ENCODE measurements around the gene UCKL1.

Gene UCKL1

GRCh38 chr20:63958964-63959698, 2.9 kb upstream of the UCKL1 start:
- Histone ChIP-seq H3K36me3 (ENCODE audit: control insufficient read depth in 5 of 5, insufficient read depth in 5 of 5, low read length in 5 of 5) (peaks cover 0 to 52% (median 45%) of the 10 kb centered on the region in 5 donors), H3K4me1 (ENCODE audit: control insufficient read depth in 5 of 5, insufficient read depth in 5 of 5, low read length in 5 of 5) (peaks cover 6 to 48% (median 42%) of the 10 kb centered on the region in 5 donors), H3K9me3 (ENCODE audit: control insufficient read depth in 5 of 5, low read length in 5 of 5) (no peaks in the 10 kb centered on the region), H3K9ac (ENCODE audit: low read length in 5 of 5) (peak overlapping the region in 1 of 5 donors; percentile 48), H3K4me3 (ENCODE audit: low read depth in 1 of 5, low read length in 5 of 5) (no peak overlapping the region), H3K27ac (ENCODE audit: low read depth, low read length) (no peak overlapping the region), H3K27me3 (ENCODE audit: control insufficient read depth in 5 of 5, insufficient read depth in 4 of 5, low read length in 5 of 5) (no peaks in the 10 kb centered on the region)

GRCh38 chr20:63958471-63958870, 2.3 kb upstream of the UCKL1 start:
- Histone ChIP-seq H3K9ac (ENCODE audit: low read length in 5 of 5) (no peak overlapping the region), H3K27ac (ENCODE audit: low read depth, low read length) (no peak overlapping the region), H3K27me3 (ENCODE audit: control insufficient read depth in 5 of 5, insufficient read depth in 4 of 5, low read length in 5 of 5) (no peaks in the 10 kb centered on the region), H3K9me3 (ENCODE audit: control insufficient read depth in 5 of 5, low read length in 5 of 5) (no peaks in the 10 kb centered on the region), H3K4me3 (ENCODE audit: low read depth in 1 of 5, low read length in 5 of 5) (no peak overlapping the region), H3K4me1 (ENCODE audit: control insufficient read depth in 5 of 5, insufficient read depth in 5 of 5, low read length in 5 of 5) (peaks cover 11 to 54% (median 49%) of the 10 kb centered on the region in 5 donors), H3K36me3 (ENCODE audit: control insufficient read depth in 5 of 5, insufficient read depth in 5 of 5, low read length in 5 of 5) (peaks cover 0 to 46% (median 38%) of the 10 kb centered on the region in 5 donors)

GRCh38 chr20:63957690-63958441, 1.6 kb upstream of the UCKL1 start:
- Histone ChIP-seq H3K9ac (ENCODE audit: low read length in 5 of 5) (peak overlapping the region in 2 of 5 donors; percentile 30 to 54), H3K27ac (ENCODE audit: low read depth, low read length) (peak overlapping the region; percentile 74), H3K36me3 (ENCODE audit: control insufficient read depth in 5 of 5, insufficient read depth in 5 of 5, low read length in 5 of 5) (peaks cover 0 to 40% (median 32%) of the 10 kb centered on the region in 5 donors), H3K4me3 (ENCODE audit: low read depth in 1 of 5, low read length in 5 of 5) (peak overlapping the region in 1 of 5 donors; percentile 53), H3K27me3 (ENCODE audit: control insufficient read depth in 5 of 5, insufficient read depth in 4 of 5, low read length in 5 of 5) (no peaks in the 10 kb centered on the region), H3K4me1 (ENCODE audit: control insufficient read depth in 5 of 5, insufficient read depth in 5 of 5, low read length in 5 of 5) (peaks cover 11 to 55% (median 49%) of the 10 kb centered on the region in 5 donors), H3K9me3 (ENCODE audit: control insufficient read depth in 5 of 5, low read length in 5 of 5) (no peaks in the 10 kb centered on the region)

- Histone ChIP-seq H3K36me3 (ENCODE audit: control insufficient read depth in 5 of 5, insufficient read depth in 5 of 5, low read length in 5 of 5) (peaks cover 0 to 36% (median 25%) of the 10 kb centered on the region in 5 donors), H3K27ac (ENCODE audit: low read depth, low read length) (peak overlapping the region; percentile 74), H3K27me3 (ENCODE audit: control insufficient read depth in 5 of 5, insufficient read depth in 4 of 5, low read length in 5 of 5) (no peaks in the 10 kb centered on the region), H3K4me3 (ENCODE audit: low read depth in 1 of 5, low read length in 5 of 5) (peak overlapping the region in 4 of 5 donors; percentile 53 to 92 (median 61)), H3K9me3 (ENCODE audit: control insufficient read depth in 5 of 5, low read length in 5 of 5) (no peaks in the 10 kb centered on the region), H3K9ac (ENCODE audit: low read length in 5 of 5) (peak overlapping the region in 4 of 5 donors; percentile 26 to 60 (median 42)), H3K4me1 (ENCODE audit: control insufficient read depth in 5 of 5, insufficient read depth in 5 of 5, low read length in 5 of 5) (peaks cover 11 to 62% (median 54%) of the 10 kb centered on the region in 5 donors)
These were observed 931 bp upstream of the UCKL1 start for GRCh38 chr20:63957004-63957689.

GRCh38 chr20:63956664-63957003, 418 bp upstream of the UCKL1 start:
- H3K4me1 ChIP-seq (ENCODE audit: control insufficient read depth in 5 of 5, insufficient read depth in 5 of 5, low read length in 5 of 5) = peaks cover 11 to 67% (median 59%) of the 10 kb centered on the region in 5 donors

GRCh38 chr20:63955281-63955826, 862 bp downstream of the UCKL1 start:
- Histone ChIP-seq H3K27ac (ENCODE audit: low read depth, low read length) (peak overlapping the region; percentile 87), H3K4me3 (ENCODE audit: low read depth in 1 of 5, low read length in 5 of 5) (peak overlapping the region; percentile 75 to 94 (median 86)), H3K4me1 (ENCODE audit: control insufficient read depth in 5 of 5, insufficient read depth in 5 of 5, low read length in 5 of 5) (peaks cover 11 to 80% (median 72%) of the 10 kb centered on the region in 5 donors)

More at GRCh38 chr20:63956664-63957003, 418 bp upstream of the UCKL1 start:
- peak overlapping the region in 4 of 5 donors; percentile 53 to 92 (median 61) for H3K4me3 ChIP-seq (ENCODE audit: low read depth in 1 of 5, low read length in 5 of 5)
- H3K9ac ChIP-seq (ENCODE audit: low read length in 5 of 5) = peak overlapping the region in 3 of 5 donors; percentile 26 to 60 (median 54)
- no peaks in the 10 kb centered on the region for H3K9me3 ChIP-seq (ENCODE audit: control insufficient read depth in 5 of 5, low read length in 5 of 5)
- H3K27ac ChIP-seq (ENCODE audit: low read depth, low read length) = peak overlapping the region; percentile 74
- H3K36me3 ChIP-seq (ENCODE audit: control insufficient read depth in 5 of 5, insufficient read depth in 5 of 5, low read length in 5 of 5) = peaks cover 0 to 31% (median 20%) of the 10 kb centered on the region in 5 donors
- H3K27me3 ChIP-seq (ENCODE audit: control insufficient read depth in 5 of 5, insufficient read depth in 4 of 5, low read length in 5 of 5) = no peaks in the 10 kb centered on the region

GRCh38 chr20:63953764-63954429, 2.3 kb downstream of the UCKL1 start:
- no peak overlapping the region for H3K27ac ChIP-seq (ENCODE audit: low read depth, low read length)
- H3K4me1 ChIP-seq (ENCODE audit: control insufficient read depth in 5 of 5, insufficient read depth in 5 of 5, low read length in 5 of 5) = peaks cover 19 to 88% (median 82%) of the 10 kb centered on the region in 5 donors
- no peaks in the 10 kb centered on the region for H3K9me3 ChIP-seq (ENCODE audit: control insufficient read depth in 5 of 5, low read length in 5 of 5)
- H3K36me3 ChIP-seq (ENCODE audit: control insufficient read depth in 5 of 5, insufficient read depth in 5 of 5, low read length in 5 of 5) = peaks cover 0 to 11% (median 0%) of the 10 kb centered on the region in 5 donors
- H3K9ac ChIP-seq (ENCODE audit: low read length in 5 of 5) = peak overlapping the region in 2 of 5 donors; percentile 36 to 48
- H3K27me3 ChIP-seq (ENCODE audit: control insufficient read depth in 5 of 5, insufficient read depth in 4 of 5, low read length in 5 of 5) = no peaks in the 10 kb centered on the region
- H3K4me3 ChIP-seq (ENCODE audit: low read depth in 1 of 5, low read length in 5 of 5) = peak overlapping the region in 2 of 5 donors; percentile 30 to 92

More at GRCh38 chr20:63955281-63955826, 862 bp downstream of the UCKL1 start:
- peaks cover 0 to 24% (median 13%) of the 10 kb centered on the region in 5 donors for H3K36me3 ChIP-seq (ENCODE audit: control insufficient read depth in 5 of 5, insufficient read depth in 5 of 5, low read length in 5 of 5)
- H3K9ac ChIP-seq (ENCODE audit: low read length in 5 of 5) = peak overlapping the region; percentile 63 to 96 (median 90)
- no peaks in the 10 kb centered on the region for H3K9me3 ChIP-seq (ENCODE audit: control insufficient read depth in 5 of 5, low read length in 5 of 5)
- no peaks in the 10 kb centered on the region for H3K27me3 ChIP-seq (ENCODE audit: control insufficient read depth in 5 of 5, insufficient read depth in 4 of 5, low read length in 5 of 5)

GRCh38 chr20:63952769-63953168, 3.4 kb downstream of the UCKL1 start:
- Histone ChIP-seq H3K36me3 (ENCODE audit: control insufficient read depth in 5 of 5, insufficient read depth in 5 of 5, low read length in 5 of 5) (peaks cover 0 to 6% (median 0%) of the 10 kb centered on the region in 5 donors), H3K4me1 (ENCODE audit: control insufficient read depth in 5 of 5, insufficient read depth in 5 of 5, low read length in 5 of 5) (peaks cover 25 to 89% (median 84%) of the 10 kb centered on the region in 5 donors), H3K4me3 (ENCODE audit: low read depth in 1 of 5, low read length in 5 of 5) (no peak overlapping the region), H3K9me3 (ENCODE audit: control insufficient read depth in 5 of 5, low read length in 5 of 5) (no peaks in the 10 kb centered on the region), H3K9ac (ENCODE audit: low read length in 5 of 5) (no peak overlapping the region), H3K27me3 (ENCODE audit: control insufficient read depth in 5 of 5, insufficient read depth in 4 of 5, low read length in 5 of 5) (no peaks in the 10 kb centered on the region), H3K27ac (ENCODE audit: low read depth, low read length) (no peak overlapping the region)

GRCh38 chr20:63952210-63952535, 4.0 kb downstream of the UCKL1 start:
- Histone ChIP-seq H3K27ac (ENCODE audit: low read depth, low read length) (no peak overlapping the region), H3K4me3 (ENCODE audit: low read depth in 1 of 5, low read length in 5 of 5) (no peak overlapping the region), H3K27me3 (ENCODE audit: control insufficient read depth in 5 of 5, insufficient read depth in 4 of 5, low read length in 5 of 5) (no peaks in the 10 kb centered on the region), H3K4me1 (ENCODE audit: control insufficient read depth in 5 of 5, insufficient read depth in 5 of 5, low read length in 5 of 5) (peaks cover 25 to 90% (median 85%) of the 10 kb centered on the region in 5 donors), H3K36me3 (ENCODE audit: control insufficient read depth in 5 of 5, insufficient read depth in 5 of 5, low read length in 5 of 5) (peaks cover 0 to 6% (median 0%) of the 10 kb centered on the region in 5 donors), H3K9ac (ENCODE audit: low read length in 5 of 5) (peak overlapping the region in 1 of 5 donors; percentile 2), H3K9me3 (ENCODE audit: control insufficient read depth in 5 of 5, low read length in 5 of 5) (no peaks in the 10 kb centered on the region)

All from subcutaneous abdominal adipose tissue (tissue), 5 donors.